Gastrocnemius medialis (tissue), 4 donors: ENCODE data around the gene ANKS6. TPM values are rescaled to one million over a fixed set of nuclear protein-coding genes. Genes with fewer than 3 reads are reported as not detected.

Experiments
- ATAC-seq, 2 donors: fragments of 150-250 bp; one replicate each; pipeline ENCODE4 v1.9.1; 2016
- DNase-seq, 2 donors: peaks; one replicate each; pipeline ENCODE4 v3.0.0-alpha.2; 2019
- H3K27ac ChIP-seq, 4 donors: fragments of 200-600 bp; sonication (generic); 1 replicate in 1 of 4; 2 replicates in 3 of 4; pipeline ENCODE4 v1.5.1; 2016 to 2018; ENCODE audit warnings: mild to moderate bottlenecking in 2 of 4, moderate library complexity in 1 of 4
- H3K27me3 ChIP-seq, 3 donors: fragments of 200-600 bp; sonication (generic) in 2 of 3; 1 replicate in 1 of 3; 2 replicates in 2 of 3; pipeline versions ENCODE4 v1.5.1 to v1.6.0; 2016 to 2019; ENCODE audit warnings: mild to moderate bottlenecking in 1 of 3, moderate library complexity in 1 of 3
- H3K36me3 ChIP-seq, 2 donors: fragments of 200-600 bp; sonication (generic) in 1 of 2; one replicate each; pipeline ENCODE4 v1.5.1; 2017 to 2018
- H3K4me1 ChIP-seq, 2 donors: fragments of 200-600 bp; sonication (generic) in 1 of 2; one replicate each; pipeline ENCODE4 v1.5.1; 2016 to 2017; ENCODE audit warnings: mild to moderate bottlenecking in 2 of 2
- H3K4me3 ChIP-seq, 4 donors: fragments of 200-600 bp; sonication (generic) in 3 of 4; 1 replicate in 1 of 4; 2 replicates in 3 of 4; pipeline ENCODE4 v1.5.1; 2016 to 2019; ENCODE audit warnings: mild to moderate bottlenecking in 2 of 4
- H3K9me3 ChIP-seq, 3 donors: fragments of 200-600 bp; sonication (generic) in 2 of 3; 1 replicate in 1 of 3; 2 replicates in 2 of 3; pipeline ENCODE4 v1.5.1; 2016 to 2019
- POLR2A ChIP-seq, 2 donors: fragments of 450-650 bp; IDR thresholded peaks; one replicate each; pipeline ENCODE4 v1.6.1; 2017; ENCODE audit warnings: antibody characterized with exemption in 2 of 2, mild to moderate bottlenecking in 2 of 2, moderate library complexity in 2 of 2
- in situ Hi-C, 4 donors: fragments of 200-750 bp; cut with MboI; loops; one replicate each; pipeline versions ENCODE4 v1.15.0 to v1.8.0; 2017; ENCODE audit warnings: low sequenced_read_pairs in 4 of 4
- intact Hi-C: fragments of 100-400 bp; cut with DNase I; formaldehyde crosslinking; loops from one replicate; pipeline ENCODE4 v1.15.1; 2023; ENCODE audit warnings: low total_unique reads
- total RNA-seq, 4 donors: library from RNA; depleted of rRNA; stranded (reverse); fragments of >200 nt; gene quantifications; one replicate each; pipeline versions ENCODE4 v1.1.0 to v1.2.3, GENCODE V29; 2016
- TF ChIP-seq, protein P1 (sequence below), 5 experiments: fragments of 450-650 bp in 3 of 5; fragments of 200-600 bp in 2 of 5; sonication (generic) in 2 of 5; IDR thresholded peaks in 4 of 5; conservative IDR thresholded peaks in 1 of 5; 1 replicate in 4 of 5; 2 replicates in 1 of 5; pipeline ENCODE4 v1.5.1; 2016 to 2019; ENCODE audit warnings: antibody characterized with exemption in 5 of 5, mild to moderate bottlenecking in 3 of 5, moderate library complexity in 3 of 5

Gene ANKS6
- total RNA-seq, 4 donors from 2014 or later, result 3.9 to 7.0 (median 4.4) TPM

DNA sequence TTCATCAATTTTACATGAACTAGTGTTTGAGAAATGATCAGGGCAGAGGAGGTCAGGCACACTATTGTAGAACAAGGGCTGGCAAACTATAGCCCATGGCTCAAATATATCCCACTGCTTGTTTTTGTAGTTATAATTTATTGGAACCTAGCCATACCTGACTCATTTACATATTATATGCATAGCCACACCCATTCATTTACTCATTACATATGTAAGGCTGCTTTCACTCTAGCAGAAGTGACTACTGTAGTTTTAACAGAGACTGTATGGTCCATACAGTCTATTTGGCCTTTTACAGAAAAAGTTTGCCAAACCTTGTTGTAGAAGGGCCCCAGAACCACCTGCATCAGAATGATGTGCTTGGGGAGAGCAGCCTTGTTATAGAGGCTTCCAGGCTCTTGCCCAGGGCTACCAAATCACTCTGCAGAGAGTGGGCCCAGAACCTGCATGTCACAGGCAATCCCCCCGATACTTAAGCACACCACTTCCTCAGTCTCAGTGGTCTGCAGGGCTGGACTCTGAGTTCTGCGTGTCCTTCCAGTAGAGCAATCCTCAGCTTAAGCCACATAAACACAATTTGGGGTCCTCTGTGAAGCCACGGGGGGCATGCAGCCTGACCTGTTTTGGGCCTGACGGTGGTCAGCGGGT, 6.7 kb downstream of the ANKS6 start:
- H3K36me3 ChIP-seq, result no peaks in the 10 kb centered on the region
- intact Hi-C loops (loop anchor here (10.0 kb wide), 3 partner anchors 315 to 1155 kb away; partner anchors contain the start of genes ANP32B, NCBP1, TGFBR1 and TSTD2), in situ Hi-C loops (loop anchor here in 1 of 4 donors (25.0 kb wide), 2 partner anchors 727 to 877 kb away; partner anchors contain the start of genes NANS and TRMO)
- ATAC-seq, result no peak
- no peak overlapping the region for H3K4me3 ChIP-seq
- H3K4me1 ChIP-seq, result peaks cover 0 to 10% of the 10 kb centered on the region in 2 donors
- no peak for DNase-seq
- H3K27me3 ChIP-seq, result no peaks in the 10 kb centered on the region
- TF ChIP-seq POLR2A (IDR thresholded peaks at IDR 0.05), result no peak
- TF ChIP-seq, protein P1, sequence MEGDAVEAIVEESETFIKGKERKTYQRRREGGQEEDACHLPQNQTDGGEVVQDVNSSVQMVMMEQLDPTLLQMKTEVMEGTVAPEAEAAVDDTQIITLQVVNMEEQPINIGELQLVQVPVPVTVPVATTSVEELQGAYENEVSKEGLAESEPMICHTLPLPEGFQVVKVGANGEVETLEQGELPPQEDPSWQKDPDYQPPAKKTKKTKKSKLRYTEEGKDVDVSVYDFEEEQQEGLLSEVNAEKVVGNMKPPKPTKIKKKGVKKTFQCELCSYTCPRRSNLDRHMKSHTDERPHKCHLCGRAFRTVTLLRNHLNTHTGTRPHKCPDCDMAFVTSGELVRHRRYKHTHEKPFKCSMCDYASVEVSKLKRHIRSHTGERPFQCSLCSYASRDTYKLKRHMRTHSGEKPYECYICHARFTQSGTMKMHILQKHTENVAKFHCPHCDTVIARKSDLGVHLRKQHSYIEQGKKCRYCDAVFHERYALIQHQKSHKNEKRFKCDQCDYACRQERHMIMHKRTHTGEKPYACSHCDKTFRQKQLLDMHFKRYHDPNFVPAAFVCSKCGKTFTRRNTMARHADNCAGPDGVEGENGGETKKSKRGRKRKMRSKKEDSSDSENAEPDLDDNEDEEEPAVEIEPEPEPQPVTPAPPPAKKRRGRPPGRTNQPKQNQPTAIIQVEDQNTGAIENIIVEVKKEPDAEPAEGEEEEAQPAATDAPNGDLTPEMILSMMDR (IDR thresholded peaks at IDR 0.05 in 4 of 5, conservative IDR thresholded peaks at IDR 0.05 in 1 of 5), result no peak
- H3K27ac ChIP-seq, result no peak overlapping the region
- H3K9me3 ChIP-seq, result no peaks in the 10 kb centered on the region

DNA sequence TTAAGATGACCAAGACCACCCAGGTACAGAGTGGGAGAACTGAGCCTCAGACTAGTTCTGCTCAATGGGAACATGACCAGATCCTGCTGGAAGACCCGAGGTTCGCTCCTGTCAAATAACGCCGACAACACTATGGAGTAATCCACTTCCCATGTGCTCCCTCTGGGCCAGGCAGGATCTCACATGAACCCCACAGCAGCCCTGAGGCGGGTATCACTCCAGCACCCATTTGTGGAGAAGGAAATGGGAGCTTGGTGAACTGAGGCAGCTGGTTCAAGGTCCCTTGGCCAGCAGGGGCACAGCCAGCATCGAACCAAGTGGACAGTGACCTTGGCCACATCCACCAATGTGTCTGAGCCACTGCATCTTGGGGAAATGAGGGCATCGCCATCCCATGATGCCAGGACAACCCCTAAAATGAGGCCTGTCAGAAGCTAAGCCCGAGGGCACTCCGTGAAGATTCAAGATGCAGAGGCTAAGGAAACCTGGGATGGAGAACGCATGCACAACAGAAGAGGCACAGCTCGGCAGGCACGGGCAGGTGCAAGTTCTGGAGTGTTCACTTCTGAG, 8.5 kb downstream of the ANKS6 start:
- no peak for TF ChIP-seq POLR2A (IDR thresholded peaks at IDR 0.05)
- TF ChIP-seq, protein P1 (IDR thresholded peaks at IDR 0.05 in 4 of 5, conservative IDR thresholded peaks at IDR 0.05 in 1 of 5), result no peak
- intact Hi-C loops, result no loop called here

DNA sequence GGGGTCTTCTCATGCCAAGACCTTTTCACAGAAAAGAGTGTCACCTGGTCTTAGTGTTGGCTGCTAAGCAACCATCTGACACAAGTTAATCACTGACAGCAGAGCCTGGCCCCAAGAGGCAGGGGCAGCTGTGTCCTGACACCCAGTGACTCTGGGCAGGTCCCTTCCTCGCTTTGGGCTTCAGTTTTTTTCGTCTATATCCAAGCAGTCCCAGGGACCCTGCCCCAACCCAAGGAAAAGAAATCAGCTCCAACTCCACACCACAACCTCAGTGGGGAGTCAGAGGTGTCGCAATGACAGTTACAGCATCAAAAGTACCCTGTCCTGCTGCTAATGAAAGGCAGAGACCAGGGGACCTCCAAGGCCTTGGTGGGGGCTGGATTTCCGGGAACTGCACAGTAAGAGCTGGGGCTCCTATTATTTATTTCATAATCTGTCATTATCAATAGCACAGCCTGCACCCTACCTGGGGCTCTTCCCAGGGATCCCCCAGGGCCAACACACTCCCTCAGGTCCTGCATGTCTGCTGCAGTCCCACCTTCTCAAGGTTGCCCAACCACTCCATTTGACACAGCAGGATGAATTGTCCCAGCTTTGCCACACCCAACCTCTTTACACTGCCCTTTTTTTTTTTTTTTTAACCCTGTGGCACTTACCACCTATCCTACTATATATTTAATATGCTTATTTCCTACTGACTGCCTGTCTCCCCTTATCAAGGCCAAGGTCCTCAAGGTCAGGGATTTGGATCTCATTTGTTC, 9.4 kb downstream of the ANKS6 start:
- Histone ChIP-seq H3K4me3 (no peak overlapping the region), H3K4me1 (peaks cover 0 to 6% of the 10 kb centered on the region in 2 donors), H3K27me3 (no peaks in the 10 kb centered on the region), H3K36me3 (peaks cover 0 to 21% of the 10 kb centered on the region in 2 donors), H3K27ac (no peak overlapping the region), H3K9me3 (no peaks in the 10 kb centered on the region)
- no peak for ATAC-seq
- no peak for DNase-seq
- intact Hi-C loops, result no loop called here
- in situ Hi-C loops, result loop anchor here in 1 of 4 donors (25.0 kb wide), 2 partner anchors 725 to 875 kb away; partner anchors contain the start of genes NANS and TRMO
- TF ChIP-seq, protein P1 (IDR thresholded peaks at IDR 0.05 in 4 of 5, conservative IDR thresholded peaks at IDR 0.05 in 1 of 5), result no peak
- TF ChIP-seq POLR2A (IDR thresholded peaks at IDR 0.05), result no peak

More for the DNA sequence above, 8.5 kb downstream of the ANKS6 start:
- Histone ChIP-seq H3K4me1 (peaks cover 0 to 6% of the 10 kb centered on the region in 2 donors), H3K9me3 (no peaks in the 10 kb centered on the region), H3K36me3 (peaks cover 0 to 12% of the 10 kb centered on the region in 2 donors), H3K4me3 (no peak overlapping the region), H3K27me3 (no peaks in the 10 kb centered on the region), H3K27ac (no peak overlapping the region)
- DNase-seq (no peak), ATAC-seq (no peak)
- in situ Hi-C loops, result loop anchor here in 1 of 4 donors (25.0 kb wide), 2 partner anchors 726 to 876 kb away; partner anchors contain the start of genes NANS and TRMO

DNA sequence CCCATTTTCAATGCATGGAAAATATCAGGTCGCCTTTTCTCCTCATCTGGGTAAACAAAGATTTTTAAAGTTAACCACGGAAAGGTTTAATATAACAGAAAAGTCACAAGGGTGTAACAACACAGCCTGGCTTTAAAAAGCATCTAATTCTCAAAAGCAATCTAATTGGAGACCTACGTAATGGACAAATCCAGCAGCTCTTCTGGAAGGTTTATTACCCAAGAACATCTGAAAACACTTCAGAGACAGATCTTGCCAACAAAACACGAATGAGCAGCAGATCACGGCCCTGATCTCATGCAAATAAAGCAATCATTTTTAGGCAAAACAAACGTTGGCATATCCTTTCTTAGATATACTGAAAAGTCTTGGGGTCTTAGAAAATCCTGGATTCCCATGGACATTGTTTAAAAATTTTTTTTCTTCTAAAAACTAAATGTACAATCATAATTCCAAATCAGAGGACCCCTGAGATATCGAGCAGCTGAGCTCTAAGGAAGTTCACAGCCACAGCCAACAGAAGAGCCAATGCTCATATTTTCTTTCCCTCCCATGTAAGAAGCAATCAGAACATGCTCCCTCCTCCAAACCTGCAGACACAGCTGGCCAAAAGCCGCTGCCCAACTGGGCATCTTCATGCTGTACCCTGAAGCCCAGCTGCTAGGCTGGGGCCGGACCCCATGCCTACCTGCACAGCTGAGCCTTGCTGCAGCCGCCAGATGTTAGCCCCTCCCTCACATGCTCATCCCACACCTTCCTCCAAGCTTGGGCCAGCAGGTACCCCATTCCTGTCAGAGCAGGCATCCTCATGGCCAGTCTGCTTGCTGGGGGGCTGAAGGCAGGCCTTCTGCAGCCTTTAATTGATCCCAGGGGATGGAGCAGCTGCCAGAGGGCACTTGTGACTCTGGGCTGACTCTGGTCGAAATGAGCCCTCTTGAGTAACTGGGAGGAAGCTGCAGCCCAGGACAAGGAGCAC, 11.2 kb downstream of the ANKS6 start:
- TF ChIP-seq, protein P1 (IDR thresholded peaks at IDR 0.05 in 4 of 5, conservative IDR thresholded peaks at IDR 0.05 in 1 of 5), result no peak
- TF ChIP-seq POLR2A (IDR thresholded peaks at IDR 0.05), result no peak
- H3K36me3 ChIP-seq, result peaks cover 0 to 24% of the 10 kb centered on the region in 2 donors
- DNase-seq, result no peak
- H3K27me3 ChIP-seq, result no peaks in the 10 kb centered on the region
- peak in 1 of 2 donors; percentile 41 for ATAC-seq
- H3K9me3 ChIP-seq, result no peaks in the 10 kb centered on the region
- no peak overlapping the region for H3K4me3 ChIP-seq
- H3K27ac ChIP-seq, result peak overlapping the region in 1 of 4 donors; percentile 13
- no peaks in the 10 kb centered on the region for H3K4me1 ChIP-seq
- in situ Hi-C loops (loop anchor here in 1 of 4 donors (25.0 kb wide), 2 partner anchors 723 to 873 kb away; partner anchors contain the start of genes NANS and TRMO), intact Hi-C loops (no loop called here)
